HG02571 (cell line): Measurements from ENCODE around the gene CPEB2.

Experiments used
- ATAC-seq: cut with Tn5 transposase; IDR thresholded peaks from one replicate; pipeline ENCODE4 v1.9.1; 2021; ENCODE audit warnings: mild to moderate bottlenecking, moderate library complexity; ENCODE audit not compliant: unreplicated experiment

The CPEB2 gene

DNA sequence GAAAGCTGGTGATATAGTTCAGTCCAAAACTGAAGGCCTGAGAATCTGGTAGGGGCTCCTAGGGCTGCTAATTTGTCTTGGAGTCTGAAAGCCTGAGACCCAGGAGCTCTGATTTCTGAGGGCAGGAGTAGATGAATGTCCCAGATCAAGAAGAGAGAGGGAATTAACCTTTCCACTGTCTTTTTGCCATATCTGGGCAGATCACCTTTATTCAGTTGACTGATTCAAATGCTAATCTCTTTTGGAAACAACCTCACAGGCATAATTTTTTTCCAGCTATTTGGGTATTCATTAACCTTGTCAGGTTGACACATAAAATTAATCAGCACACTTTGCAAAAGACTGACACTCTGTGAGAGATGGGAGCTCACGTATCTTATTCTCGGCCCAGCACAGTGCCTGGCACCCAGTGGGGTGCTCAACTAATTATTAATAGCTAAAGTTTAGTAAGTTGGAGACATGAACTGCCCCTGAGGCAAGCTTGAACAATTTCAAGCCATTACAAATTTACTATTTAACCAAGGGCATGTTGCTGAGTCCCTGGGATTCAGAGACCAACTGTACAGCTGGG, 114.3 kb downstream of the CPEB2 start:
- no peak for ATAC-seq

DNA sequence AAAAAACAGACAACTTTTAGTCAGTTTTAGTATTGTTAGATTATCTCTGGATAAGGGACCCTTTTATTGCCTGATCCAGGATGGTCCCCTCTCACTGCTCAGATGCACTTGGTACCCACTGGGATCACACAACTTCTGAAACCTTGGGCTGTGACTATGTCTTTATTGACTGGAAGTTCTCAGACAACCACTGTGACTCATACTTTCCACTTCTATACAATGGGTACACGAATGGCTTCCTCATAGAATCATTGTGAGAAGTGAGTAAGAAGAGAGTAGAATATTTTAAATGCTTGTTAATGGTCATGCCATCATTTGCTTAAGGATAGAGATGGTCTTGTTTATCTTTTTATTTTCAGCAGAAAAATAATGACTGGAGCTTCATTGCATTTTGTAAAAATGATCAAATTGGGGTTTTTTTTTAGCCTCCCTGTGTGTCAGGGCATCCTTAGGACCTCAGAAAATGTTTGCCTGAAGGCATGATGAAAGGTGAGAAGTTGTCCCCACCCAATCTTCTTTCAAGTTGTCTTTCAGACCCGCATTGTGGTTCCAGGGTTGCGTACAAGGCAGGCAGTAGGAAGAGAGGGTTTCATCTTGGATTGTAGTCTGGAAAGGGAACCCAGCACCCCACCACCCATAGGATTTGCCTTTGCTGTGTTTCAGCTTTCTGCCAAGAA, 115.1 kb downstream of the CPEB2 start:
- ATAC-seq, result no peak

DNA sequence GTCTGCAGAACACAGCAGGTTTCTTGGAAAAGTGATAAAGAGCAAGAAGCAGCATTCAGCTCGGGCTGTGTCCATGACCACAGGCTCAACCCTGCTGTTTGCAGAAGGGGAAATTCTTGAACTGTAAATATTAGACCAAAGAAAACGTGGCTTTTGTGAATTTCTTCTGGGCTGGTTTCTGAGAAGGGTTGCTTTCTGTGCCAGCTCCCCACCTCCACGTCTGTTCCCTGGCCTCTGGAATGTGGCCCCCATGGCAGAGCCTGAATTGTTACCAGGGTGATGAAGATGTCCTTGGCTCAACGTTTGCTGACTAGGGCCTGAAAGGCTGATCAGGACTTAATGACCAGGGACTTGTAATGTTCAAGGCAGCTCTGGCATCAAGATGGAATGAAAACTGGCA, 116.0 kb downstream of the CPEB2 start:
- no peak for ATAC-seq
